Measurements from ENCODE around the gene MAP4K4.

Gene MAP4K4

GRCh38 chr2:101692766-101693165, 4.7 kb upstream of the MAP4K4 start:
- DNase-seq (ENCODE audit: low read depth) = no peak

DNA sequence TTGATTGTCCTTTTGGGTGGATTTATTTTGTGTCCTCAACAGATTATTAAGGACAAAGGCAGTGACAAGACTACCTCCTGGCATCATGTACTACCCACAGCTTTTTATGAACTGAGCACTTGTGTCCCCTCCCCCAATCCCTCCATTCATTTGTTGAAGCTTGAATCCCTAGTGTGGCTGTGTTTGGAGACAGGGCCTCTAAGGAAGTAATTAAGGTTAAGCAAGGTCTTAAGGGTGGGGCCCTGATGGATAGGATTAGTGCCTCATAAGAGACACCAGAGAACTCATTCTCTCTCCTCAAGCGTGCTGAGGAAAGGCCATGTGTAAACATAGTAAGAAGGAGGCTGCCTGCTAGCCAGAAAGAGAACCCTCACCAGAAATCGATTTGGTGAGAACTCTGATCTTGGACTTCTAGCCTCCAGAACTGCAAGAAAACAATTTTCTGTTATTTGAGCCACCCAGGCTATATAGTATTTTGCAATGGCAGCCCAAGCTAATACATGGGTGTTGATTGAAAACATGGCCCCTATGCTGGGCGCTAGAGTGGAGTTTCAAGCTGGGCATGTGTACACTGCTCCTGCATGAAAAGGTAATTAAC, 3.4 kb upstream of the MAP4K4 start:
- DNase-seq (ENCODE audit: low read depth) = no peak

- no peak for DNase-seq (ENCODE audit: low read depth)
These were observed 1.0 kb upstream of the MAP4K4 start for GRCh38 chr2:101696272-101697123.

DNA sequence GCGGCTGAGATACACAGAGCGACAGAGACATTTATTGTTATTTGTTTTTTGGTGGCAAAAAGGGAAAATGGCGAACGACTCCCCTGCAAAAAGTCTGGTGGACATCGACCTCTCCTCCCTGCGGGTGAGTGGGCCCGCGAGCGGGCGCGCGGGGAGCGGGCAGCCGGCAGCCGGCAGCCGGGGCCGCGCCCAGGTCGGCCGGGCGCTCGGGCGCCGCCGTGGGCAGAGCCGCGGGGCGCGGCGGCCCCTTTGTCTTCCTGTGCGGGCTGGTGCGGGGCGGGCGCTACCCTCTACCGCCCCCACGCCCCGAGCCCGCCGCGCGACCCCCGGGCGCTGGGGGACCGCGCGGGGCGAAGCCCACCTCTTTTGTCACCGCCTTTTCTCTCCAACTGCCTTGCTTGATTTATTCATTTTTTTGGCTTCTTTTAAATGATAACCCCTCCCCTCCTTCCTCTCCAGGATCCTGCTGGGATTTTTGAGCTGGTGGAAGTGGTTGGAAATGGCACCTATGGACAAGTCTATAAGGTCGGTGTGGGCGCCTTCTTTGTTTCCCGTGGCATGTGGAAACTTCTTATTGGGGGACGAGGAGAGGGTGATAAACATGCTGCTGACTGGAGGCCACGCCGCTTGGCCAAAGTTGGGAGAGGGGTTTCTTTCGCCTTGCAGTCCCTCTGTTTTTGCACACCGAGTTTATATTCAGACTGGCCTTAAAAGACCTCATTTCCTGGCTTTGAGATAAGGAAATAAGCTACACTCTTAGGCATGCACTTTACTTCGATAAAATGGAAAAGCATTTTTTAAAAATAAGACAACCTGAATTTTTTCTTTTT, 722 bp downstream of the MAP4K4 start:
- no peak for DNase-seq (ENCODE audit: low read depth)

GRCh38 chr2:101698844-101699754, 1.6 kb downstream of the MAP4K4 start:
- no peak for DNase-seq (ENCODE audit: low read depth)

DNA sequence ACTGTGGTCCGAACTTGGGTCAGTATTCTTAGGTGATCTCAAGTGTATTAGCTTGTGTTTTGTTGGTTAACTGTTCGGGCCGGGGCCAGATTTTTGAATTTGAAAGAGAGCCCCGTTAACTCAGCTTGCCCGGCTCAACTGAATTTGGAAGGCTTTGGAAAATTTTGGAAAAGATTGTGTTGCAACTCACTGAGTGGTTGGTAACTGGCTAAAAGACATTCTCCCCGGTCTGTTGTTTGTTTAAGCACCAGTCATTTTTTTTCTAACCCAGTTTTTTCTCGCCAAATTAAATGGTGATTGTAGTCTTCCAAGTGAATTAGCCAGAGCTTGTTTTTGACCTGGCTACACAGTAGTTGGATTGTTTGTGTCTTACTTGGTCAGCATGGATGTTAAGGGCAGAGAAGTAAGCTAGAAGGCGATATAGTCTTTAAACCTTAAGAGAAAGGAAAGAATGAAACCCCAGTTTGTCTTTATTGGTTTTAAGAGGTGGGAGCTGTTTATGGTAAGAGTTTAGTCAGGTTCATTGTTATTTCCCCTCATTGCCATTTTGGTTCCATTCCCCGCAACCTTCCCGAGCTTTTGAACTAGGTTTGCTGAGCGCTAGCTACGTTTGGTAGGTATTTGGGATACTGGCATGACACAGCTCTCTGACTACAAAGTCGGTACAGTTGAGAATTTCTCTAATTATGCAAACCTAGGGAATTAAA, 2.4 kb downstream of the MAP4K4 start:
- no peak for DNase-seq (ENCODE audit: low read depth)

- DNase-seq (ENCODE audit: low read depth) = no peak
These were observed 6.5 kb downstream of the MAP4K4 start for GRCh38 chr2:101704046-101704466.

- no peak for DNase-seq (ENCODE audit: low read depth)
These were observed 7.5 kb downstream of the MAP4K4 start for GRCh38 chr2:101704816-101705578.

DNA sequence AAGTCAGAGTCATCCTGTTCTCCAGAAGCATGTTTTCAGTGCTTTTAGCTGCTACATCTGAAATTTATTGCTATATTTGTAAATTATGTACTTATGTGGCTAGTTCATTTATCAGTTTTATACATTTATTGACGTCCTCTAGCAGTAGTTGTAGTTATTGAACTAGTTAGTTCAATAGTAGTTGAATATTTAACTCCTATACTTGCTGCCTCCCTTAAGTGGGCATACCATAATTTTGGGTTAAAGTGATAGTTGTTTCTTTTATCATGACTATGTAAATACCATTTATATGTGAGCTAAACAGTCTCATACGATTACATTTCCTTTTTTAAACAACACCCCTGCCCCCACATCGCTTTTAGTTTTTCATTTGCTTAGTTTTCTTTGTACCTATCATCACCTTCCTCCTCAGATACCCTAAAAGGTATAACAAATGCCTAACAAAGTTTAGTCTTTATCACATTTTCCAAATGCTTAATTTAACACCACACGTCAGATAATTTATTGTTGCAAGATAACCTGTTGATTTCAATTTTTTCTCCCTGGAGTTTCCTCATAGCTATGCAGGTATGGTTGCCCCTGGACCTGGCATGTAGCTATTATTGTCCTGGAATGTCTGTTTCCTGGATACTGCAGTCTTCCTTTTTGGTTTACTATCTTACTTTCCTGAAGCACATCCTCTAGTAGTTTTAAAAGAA, 8.8 kb downstream of the MAP4K4 start:
- DNase-seq (ENCODE audit: low read depth) = no peak

DNA sequence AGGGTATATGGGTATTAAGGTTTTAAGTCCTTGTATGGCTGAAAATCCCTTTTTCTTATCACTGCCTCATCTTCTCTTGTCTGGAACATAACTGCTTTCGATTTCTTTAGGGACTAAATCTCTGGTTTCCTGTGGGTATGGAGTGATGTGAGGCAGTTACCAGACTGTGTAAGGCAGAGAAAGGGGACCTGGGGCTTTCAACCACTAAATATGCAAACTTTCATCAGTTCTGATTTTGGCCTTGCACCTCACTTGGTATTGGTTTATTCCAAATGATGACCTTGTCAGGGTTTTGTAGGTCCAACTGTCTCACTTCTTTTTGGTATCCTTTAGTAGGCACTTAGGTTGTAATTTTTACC, 9.3 kb downstream of the MAP4K4 start:
- DNase-seq (ENCODE audit: low read depth) = no peak

DNA sequence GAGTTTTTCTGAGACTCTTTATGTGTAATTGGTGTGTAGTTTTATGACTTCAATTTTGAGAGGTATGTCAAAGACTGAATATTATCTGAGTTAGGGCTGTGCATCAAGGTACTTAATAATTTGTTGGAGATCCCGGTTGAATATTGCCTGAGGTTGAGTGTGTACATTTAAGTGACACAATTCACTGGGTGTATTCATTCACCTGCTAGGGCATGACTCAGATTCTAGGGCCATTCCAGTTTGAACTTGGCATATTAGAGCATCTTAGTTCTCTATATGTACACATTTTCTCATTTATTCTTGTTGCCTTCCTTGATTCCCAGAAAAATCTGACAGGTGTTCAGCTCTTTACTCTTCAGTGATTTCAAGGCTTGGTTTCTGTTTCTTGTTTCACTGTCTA, 12.5 kb downstream of the MAP4K4 start:
- DNase-seq (ENCODE audit: low read depth) = no peak

DNA sequence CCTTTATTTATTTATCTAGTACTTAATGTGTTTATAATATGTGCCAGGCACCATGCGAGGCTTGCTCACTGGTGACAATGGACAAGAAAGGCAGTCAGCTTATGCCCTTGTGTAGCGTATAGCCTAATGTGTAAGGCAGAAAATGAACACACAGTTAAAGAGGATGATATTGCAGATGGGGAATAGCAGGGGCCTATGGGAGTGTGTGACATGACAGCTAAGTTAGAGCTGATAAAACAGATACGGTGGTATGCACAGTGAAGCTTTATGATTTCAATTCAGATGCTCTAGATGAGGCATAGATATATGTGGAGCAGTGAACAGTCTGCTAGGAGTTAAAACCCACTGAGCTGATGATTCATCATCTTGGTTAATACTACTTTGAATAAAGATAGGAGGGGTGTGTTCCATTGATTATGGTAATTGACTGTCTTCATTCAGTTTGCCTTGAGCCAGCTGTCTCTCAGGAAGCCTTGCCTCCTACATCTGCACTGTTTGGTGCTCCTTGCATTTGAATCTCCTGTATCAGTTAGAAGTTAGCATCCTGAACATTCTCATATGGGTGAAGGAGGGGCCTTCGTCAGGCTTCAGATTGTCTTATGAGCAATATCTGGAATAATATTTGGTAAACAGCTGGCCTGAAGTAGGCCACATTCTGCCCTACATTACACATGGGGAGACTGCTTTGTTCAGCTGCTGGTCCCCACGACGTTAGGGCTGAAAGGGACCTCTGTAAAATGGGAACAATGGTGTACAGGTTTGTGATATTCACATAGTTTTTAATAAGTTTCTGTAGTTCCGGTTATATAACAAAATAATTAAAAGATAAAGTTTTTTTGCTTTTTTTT, 13.2 kb downstream of the MAP4K4 start:
- DNase-seq (ENCODE audit: low read depth) = no peak

DNA sequence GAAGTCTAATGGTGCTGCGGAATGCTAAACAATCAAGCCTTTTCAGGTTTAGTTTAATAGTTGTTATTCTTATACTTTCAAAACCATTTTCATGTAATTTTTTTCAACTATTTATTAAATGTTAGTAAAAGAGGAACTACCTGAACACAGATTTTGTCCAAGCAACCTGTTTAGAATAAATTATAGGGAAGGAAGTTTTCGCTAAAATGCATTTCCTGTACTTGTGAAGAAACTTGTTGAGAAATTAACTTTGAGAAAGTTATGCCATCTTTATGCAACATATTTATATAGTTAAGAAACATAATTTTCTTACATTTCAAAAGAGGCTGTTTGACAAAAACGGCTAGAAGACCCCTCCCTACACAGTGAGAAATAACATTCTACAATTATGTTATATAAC, 16.6 kb downstream of the MAP4K4 start:
- no peak for DNase-seq (ENCODE audit: low read depth)

- DNase-seq (ENCODE audit: low read depth) = no peak
These were observed 19.8 kb downstream of the MAP4K4 start for GRCh38 chr2:101717071-101717845.

DNA sequence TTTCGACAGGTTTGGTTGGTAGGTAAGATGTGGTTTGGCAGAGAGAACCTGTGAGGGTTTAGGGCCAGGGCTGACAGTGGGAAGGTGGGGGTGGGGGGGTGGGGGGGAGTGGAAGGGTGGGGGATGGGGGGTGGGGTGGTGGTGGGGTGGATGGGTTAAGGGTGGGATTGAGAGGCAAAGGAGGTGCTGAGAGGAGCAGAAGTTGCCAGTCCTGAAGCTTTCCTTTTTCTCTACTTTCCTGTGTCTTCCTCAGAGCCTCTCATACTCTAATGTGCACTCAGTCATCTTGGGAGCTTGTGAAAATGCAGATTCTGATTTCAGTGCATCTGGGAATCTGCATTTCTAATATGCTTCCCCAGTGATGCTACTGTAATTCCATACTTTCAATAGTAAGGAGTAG, 21.0 kb downstream of the MAP4K4 start:
- DNase-seq (ENCODE audit: low read depth) = no peak

DNA sequence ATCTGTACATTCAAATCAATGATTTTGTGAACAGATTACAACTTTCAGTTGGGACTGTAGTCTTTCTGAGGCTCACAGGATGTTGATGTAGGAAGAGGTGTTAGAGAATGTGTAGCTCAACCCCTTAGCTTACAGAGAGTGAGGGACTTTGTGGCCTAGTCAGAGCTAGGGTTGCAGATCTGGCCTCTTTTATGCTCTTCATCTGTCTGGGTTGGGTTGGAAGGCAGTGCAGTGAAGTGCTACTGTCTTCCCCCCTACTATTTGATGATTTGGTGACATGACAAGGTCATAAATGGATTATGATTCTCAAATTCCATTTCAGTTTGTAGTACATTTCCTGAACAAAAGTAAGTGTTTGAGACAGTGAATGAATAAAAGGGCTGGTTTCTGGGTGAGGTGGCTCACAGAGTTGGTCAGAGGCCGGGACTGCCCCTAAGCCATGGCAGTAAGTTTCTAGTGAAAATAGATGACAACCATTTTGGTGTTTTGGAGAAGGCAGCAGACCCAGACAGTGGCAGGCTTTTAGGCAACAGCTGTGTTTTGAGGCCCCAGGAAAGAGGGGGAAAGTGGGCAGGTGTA, 21.6 kb downstream of the MAP4K4 start:
- no peak for DNase-seq (ENCODE audit: low read depth)

- no peak for DNase-seq (ENCODE audit: low read depth)
These were observed 23.2 kb downstream of the MAP4K4 start for GRCh38 chr2:101720732-101721131.

DNA sequence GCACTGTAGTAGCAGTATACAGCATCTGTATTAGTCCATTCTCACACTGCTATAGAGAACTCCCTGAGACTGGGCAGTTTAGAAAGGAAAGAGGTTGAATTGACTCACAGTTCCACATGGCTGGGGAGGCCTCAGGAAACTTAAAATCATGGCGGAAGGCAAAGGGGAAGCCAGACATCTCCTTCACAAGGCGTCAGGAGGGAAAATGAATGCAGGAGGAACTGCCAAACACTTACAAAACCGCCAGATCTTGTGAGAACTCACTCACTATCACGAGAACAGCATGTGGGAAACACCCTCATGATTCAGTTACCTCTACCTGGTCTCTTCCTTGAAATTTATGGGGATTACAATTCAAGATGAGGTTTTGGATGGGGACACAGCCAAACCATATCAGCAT, 25.4 kb downstream of the MAP4K4 start:
- DNase-seq (ENCODE audit: low read depth) = no peak
